HepG2 (cell line): ENCODE results near the gene NRIP2. TPM values are rescaled to one million over a fixed set of nuclear protein-coding genes. Genes with fewer than 3 reads are reported as not detected.

Experiments used
- ARID3A ChIP-seq: IDR thresholded peaks from 2 replicates; pipeline ENCODE4 v1.6.1; 2012; ENCODE audit warnings: low read depth, low read length, improper control_type of control experiment
- EED ChIP-seq: sonication (generic); formaldehyde crosslinking; IDR thresholded peaks from 2 replicates; pipeline ENCODE4 v1.5.0; 2020; ENCODE audit warnings: mild to moderate bottlenecking, missing genetic modification reagents
- HNF4G ChIP-seq, 2 experiments: sonication (generic) in 1 of 2; formaldehyde crosslinking in 1 of 2; IDR thresholded peaks; 2 replicates each; pipeline versions ENCODE4 v1.4.0 to v1.6.1; 2011 to 2020; ENCODE audit warnings: borderline replicate concordance in 2 of 2, low read depth in 2 of 2, mild to moderate bottlenecking in 2 of 2, low read length in 1 of 2, missing genetic modification reagents in 1 of 2, moderate library complexity in 1 of 2
- RAD21 ChIP-seq: fragments of 450-650 bp; formaldehyde crosslinking; IDR thresholded peaks from 2 replicates; pipeline ENCODE4 v1.5.0; 2020; ENCODE audit warnings: mild to moderate bottlenecking
- TFDP2 ChIP-seq: sonication (generic); formaldehyde crosslinking; IDR thresholded peaks from 2 replicates; pipeline ENCODE4 v1.4.0; 2020; ENCODE audit warnings: missing genetic modification reagents
- ZBTB3 ChIP-seq: sonication (generic); formaldehyde crosslinking; IDR thresholded peaks from 2 replicates; pipeline ENCODE4 v1.4.0; 2020; ENCODE audit warnings: low read depth, mild to moderate bottlenecking, moderate library complexity, missing genetic modification reagents, borderline replicate concordance
- ZMAT5 ChIP-seq: sonication (generic); formaldehyde crosslinking; IDR thresholded peaks from 2 replicates; pipeline ENCODE4 v1.5.0; 2020; ENCODE audit warnings: mild to moderate bottlenecking, low read depth, missing genetic modification reagents, borderline replicate concordance
- ZMYM4 ChIP-seq: sonication (generic); formaldehyde crosslinking; IDR thresholded peaks from 2 replicates; pipeline ENCODE4 v1.8.1; 2023; ENCODE audit warnings: mild to moderate bottlenecking, missing genetic modification reagents
- ZNF138 ChIP-seq: sonication (generic); formaldehyde crosslinking; IDR thresholded peaks from 2 replicates; pipeline ENCODE4 v1.5.0; 2020; ENCODE audit warnings: mild to moderate bottlenecking, low read depth, missing genetic modification reagents
- ZNF382 ChIP-seq: sonication (generic); formaldehyde crosslinking; IDR thresholded peaks from 2 replicates; pipeline ENCODE4 v1.5.0; 2020; ENCODE audit warnings: missing genetic modification reagents, mild to moderate bottlenecking, borderline replicate concordance
- ZNF407 ChIP-seq: sonication (generic); formaldehyde crosslinking; IDR thresholded peaks from one replicate; pipeline ENCODE4 v1.5.1; 2020; ENCODE audit warnings: mild to moderate bottlenecking, missing genetic modification reagents; ENCODE audit errors: not compliant biosample characterization
- ZNF556 ChIP-seq: sonication (generic); formaldehyde crosslinking; IDR thresholded peaks from 2 replicates; pipeline ENCODE4 v1.4.0; 2020; ENCODE audit warnings: mild to moderate bottlenecking, missing genetic modification reagents, borderline replicate concordance
- ZNF614 ChIP-seq: IDR thresholded peaks from 2 replicates; pipeline ENCODE4 v1.6.1; 2018; ENCODE audit warnings: missing biosample characterization, missing genetic modification reagents, inconsistent platforms, borderline replicate concordance
- ZNF761 ChIP-seq: sonication (generic); formaldehyde crosslinking; conservative IDR thresholded peaks from 2 replicates; pipeline ENCODE4 v1.4.0; 2020; ENCODE audit warnings: mild to moderate bottlenecking, missing genetic modification reagents
- ZZZ3 ChIP-seq: sonication (generic); formaldehyde crosslinking; IDR thresholded peaks from 2 replicates; pipeline ENCODE4 v1.4.0; 2020; ENCODE audit warnings: missing genetic modification reagents, mild to moderate bottlenecking, borderline replicate concordance
- polyA plus RNA-seq, 8 experiments: library from polyadenylated mRNA; depleted of rRNA in 3 of 8; stranded (reverse) in 7 of 8; unstranded in 1 of 8; fragments of >200 nt; fragmentation: Illumina TruSeq in 4 of 8; extraction: Trizol in 4 of 8; gene quantifications; 2 replicates each; pipeline versions ENCODE4 v1.2.1 to v1.2.3, GENCODE V29; 2011 to 2016; ENCODE audit warnings: low read depth in 4 of 8, missing spikeins in 1 of 8, mixed read lengths in 1 of 8; ENCODE audit not compliant: insufficient read depth in 1 of 8
- total RNA-seq, 5 experiments: library from RNA; depleted of rRNA; stranded (reverse); fragments of >200 nt; fragmentation: Illumina TruSeq; extraction: Trizol; gene quantifications; 2 replicates each; pipeline ENCODE4 v1.2.3, GENCODE V29; 2016; ENCODE audit warnings: low read depth in 1 of 5

NRIP2 gene
- total and polyA plus RNA-seq, 2 of the 13 experiments (the other 11 are each of a cell fraction or from before 2014, with no cell fraction given) = not detected

- TF ChIP-seq ZNF138 (CRISPR knock-in tag) (0 out of 2 replicates have a peak, but pooled peaks have one; percentile 74), ZNF556 (CRISPR knock-in tag) (no peak), RAD21 (CRISPR knock-in tag) (peak; percentile 40; the same call in 1 of the 2 replicates), ZZZ3 (0 out of 2 replicates have a peak, but pooled peaks have one; percentile 20), EED (CRISPR knock-in tag) (0 out of 2 replicates have a peak, but pooled peaks have one; percentile 33), ZMYM4 (0 out of 2 replicates have a peak, but pooled peaks have one; percentile 1), ARID3A (no peak), TFDP2 (peak; percentile 99), ZNF614 (CRISPR knock-in tag) (0 out of 2 replicates have a peak, but pooled peaks have one; percentile 36), ZMAT5 (CRISPR knock-in tag) (no peak), ZNF761 (CRISPR knock-in tag) (no peak; the same call in 1 of the 2 replicates), ZNF407 (CRISPR knock-in tag) (no peak), ZNF382 (no peak), ZBTB3 (no peak), HNF4G (IDR thresholded peaks at IDR 0.05; ENCODE audit: borderline replicate concordance, low read depth, low read length) (no peak), HNF4G (CRISPR knock-in tag; IDR thresholded peaks at IDR 0.05; ENCODE audit: borderline replicate concordance, low read depth) (no peak)
Observed at GRCh38 chr12:2877047-2877952, 42.5 kb upstream of the NRIP2 start, which contains the start of the genes FOXM1 and RHNO1 (continued).
